ENCODE data around the gene SPC24. TPM values are rescaled to one million over a fixed set of nuclear protein-coding genes. Genes with fewer than 3 reads are reported as not detected.

Gene SPC24
- total and polyA plus RNA-seq, 2 donors (not counting 1 experiment from before 2014, with no cell fraction given): 0.12 to 0.15 TPM

DNA sequence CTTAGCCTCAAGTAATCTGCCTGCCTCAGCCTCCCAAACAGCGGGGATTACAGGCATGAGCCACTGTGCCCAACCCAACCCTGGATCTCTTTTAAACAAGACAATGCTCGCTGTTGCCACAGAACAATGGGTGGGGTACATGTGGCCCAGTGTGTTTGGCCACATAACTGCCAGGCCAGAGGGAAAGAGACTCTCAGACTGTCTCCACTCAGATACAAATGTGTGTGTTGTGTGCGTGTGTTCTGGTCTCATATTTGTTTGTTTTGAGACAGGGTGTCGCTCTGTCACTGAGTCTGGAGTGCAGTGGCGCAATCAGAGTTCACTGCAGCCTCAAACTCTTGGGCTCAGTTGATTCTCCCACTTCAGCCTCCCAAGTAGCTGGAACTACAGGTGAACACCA lies 40.5 kb downstream of the SPC24 start:
- H3K9me3 Mint-ChIP-seq (ENCODE audit: insufficient read depth): no peaks in the 10 kb centered on the region
- ChIA-PET CTCF (interaction anchor here (1.2 kb wide), 1 partner anchor 11 kb away, joined by 3 read pairs; no protein-coding TSS in a partner anchor), POLR2A (no interaction called here)
- DNase-seq (no peak), ATAC-seq (ENCODE audit: low read depth) (no peak)
- H3K27ac Mint-ChIP-seq: no peak overlapping the region
- H3K27ac ChIP-seq (ENCODE audit: low read length in 2 of 2): no peak overlapping the region
- H3K79me2 ChIP-seq (ENCODE audit: control insufficient read depth, insufficient read depth, low read length): no peaks in the 10 kb centered on the region
- intact Hi-C loops (cut with micrococcal nuclease): no loop called here
- H3K4me3 ChIP-seq (ENCODE audit: control extremely low read depth in 1 of 5, extremely low read depth in 1 of 5, insufficient read depth in 1 of 5, low read depth in 2 of 5, low read length in 4 of 5): no peak overlapping the region
- no peaks in the 10 kb centered on the region for H4K20me1 ChIP-seq (ENCODE audit: control insufficient read depth, insufficient read depth, low read length, poor library complexity, severe bottlenecking)
- peaks cover 0 to 4% (median 0%) of the 10 kb centered on the region in 4 experiments for H3K27me3 ChIP-seq (replicated peaks in 1 of 4; ENCODE audit: control extremely low read depth in 1 of 4, control insufficient read depth in 3 of 4, insufficient read depth in 4 of 4, low read length in 3 of 4)
- H3K4me2 ChIP-seq (replicated peaks; ENCODE audit: low read depth, low read length, poor library complexity, severe bottlenecking): no peak overlapping the region
- WGBS (ENCODE audit: insufficient coverage): 100% methylated on average over 5 of the region's 5 CpGs
- no peaks in the 10 kb centered on the region for H3K4me1 ChIP-seq (ENCODE audit: control insufficient read depth in 2 of 2, insufficient read depth in 2 of 2, low read length in 2 of 2)
- H3K4me3 Mint-ChIP-seq: no peak overlapping the region
- H2AFZ ChIP-seq (ENCODE audit: insufficient read depth, low read depth, low read length, poor library complexity, severe bottlenecking): no peak overlapping the region
- H3K9me3 ChIP-seq (ENCODE audit: control extremely low read depth in 1 of 3, control insufficient read depth in 2 of 3, insufficient read depth in 1 of 3, low read length in 2 of 3): peaks cover 0 to 7% (median 0%) of the 10 kb centered on the region in 3 donors
- peaks cover 0 to 2% of the 10 kb centered on the region in 2 experiments for H3K36me3 ChIP-seq (replicated peaks in 1 of 2; ENCODE audit: control extremely low read depth in 1 of 2, control insufficient read depth in 1 of 2, extremely low read depth in 1 of 2, insufficient read depth in 2 of 2, low read length in 1 of 2)
- no peaks in the 10 kb centered on the region for H3K4me1 Mint-ChIP-seq
- no peak for TF ChIP-seq EZH2 (IDR thresholded peaks at IDR 0.05; ENCODE audit: borderline replicate concordance, insufficient read depth, low read depth, low read length, poor library complexity, severe bottlenecking)
- TF ChIP-seq, protein P1, sequence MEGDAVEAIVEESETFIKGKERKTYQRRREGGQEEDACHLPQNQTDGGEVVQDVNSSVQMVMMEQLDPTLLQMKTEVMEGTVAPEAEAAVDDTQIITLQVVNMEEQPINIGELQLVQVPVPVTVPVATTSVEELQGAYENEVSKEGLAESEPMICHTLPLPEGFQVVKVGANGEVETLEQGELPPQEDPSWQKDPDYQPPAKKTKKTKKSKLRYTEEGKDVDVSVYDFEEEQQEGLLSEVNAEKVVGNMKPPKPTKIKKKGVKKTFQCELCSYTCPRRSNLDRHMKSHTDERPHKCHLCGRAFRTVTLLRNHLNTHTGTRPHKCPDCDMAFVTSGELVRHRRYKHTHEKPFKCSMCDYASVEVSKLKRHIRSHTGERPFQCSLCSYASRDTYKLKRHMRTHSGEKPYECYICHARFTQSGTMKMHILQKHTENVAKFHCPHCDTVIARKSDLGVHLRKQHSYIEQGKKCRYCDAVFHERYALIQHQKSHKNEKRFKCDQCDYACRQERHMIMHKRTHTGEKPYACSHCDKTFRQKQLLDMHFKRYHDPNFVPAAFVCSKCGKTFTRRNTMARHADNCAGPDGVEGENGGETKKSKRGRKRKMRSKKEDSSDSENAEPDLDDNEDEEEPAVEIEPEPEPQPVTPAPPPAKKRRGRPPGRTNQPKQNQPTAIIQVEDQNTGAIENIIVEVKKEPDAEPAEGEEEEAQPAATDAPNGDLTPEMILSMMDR (IDR thresholded peaks at IDR 0.05): no peak
- no peak overlapping the region for H3K9ac ChIP-seq (ENCODE audit: low read length)
- H3K27me3 Mint-ChIP-seq: no peaks in the 10 kb centered on the region

DNA sequence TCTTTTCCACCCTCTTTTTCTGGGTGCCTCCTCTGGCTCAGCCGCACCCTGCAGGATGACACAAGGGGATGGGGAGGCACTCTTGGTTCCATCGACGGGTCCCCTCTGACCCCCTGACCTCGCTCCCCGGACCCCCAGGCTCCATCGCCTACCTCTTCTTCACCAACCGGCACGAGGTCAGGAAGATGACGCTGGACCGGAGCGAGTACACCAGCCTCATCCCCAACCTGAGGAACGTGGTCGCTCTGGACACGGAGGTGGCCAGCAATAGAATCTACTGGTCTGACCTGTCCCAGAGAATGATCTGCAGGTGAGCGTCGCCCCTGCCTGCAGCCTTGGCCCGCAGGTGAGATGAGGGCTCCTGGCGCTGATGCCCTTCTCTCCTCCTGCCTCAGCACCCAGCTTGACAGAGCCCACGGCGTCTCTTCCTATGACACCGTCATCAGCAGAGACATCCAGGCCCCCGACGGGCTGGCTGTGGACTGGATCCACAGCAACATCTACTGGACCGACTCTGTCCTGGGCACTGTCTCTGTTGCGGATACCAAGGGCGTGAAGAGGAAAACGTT lies 42.4 kb downstream of the SPC24 start:
- Histone ChIP-seq H3K4me3 (ENCODE audit: control extremely low read depth in 1 of 5, extremely low read depth in 1 of 5, insufficient read depth in 1 of 5, low read depth in 2 of 5, low read length in 4 of 5) (no peak overlapping the region), H3K27me3 (replicated peaks in 1 of 4; ENCODE audit: control extremely low read depth in 1 of 4, control insufficient read depth in 3 of 4, insufficient read depth in 4 of 4, low read length in 3 of 4) (peaks cover 0 to 4% (median 0%) of the 10 kb centered on the region in 4 experiments), H2AFZ (ENCODE audit: insufficient read depth, low read depth, low read length, poor library complexity, severe bottlenecking) (no peak overlapping the region), H3K4me1 (ENCODE audit: control insufficient read depth in 2 of 2, insufficient read depth in 2 of 2, low read length in 2 of 2) (no peaks in the 10 kb centered on the region), H3K27ac (ENCODE audit: low read length in 2 of 2) (no peak overlapping the region), H4K20me1 (ENCODE audit: control insufficient read depth, insufficient read depth, low read length, poor library complexity, severe bottlenecking) (no peaks in the 10 kb centered on the region), H3K9me3 (ENCODE audit: control extremely low read depth in 1 of 3, control insufficient read depth in 2 of 3, insufficient read depth in 1 of 3, low read length in 2 of 3) (peaks cover 0 to 7% (median 0%) of the 10 kb centered on the region in 3 donors), H3K4me2 (replicated peaks; ENCODE audit: low read depth, low read length, poor library complexity, severe bottlenecking) (no peak overlapping the region), H3K9ac (ENCODE audit: low read length) (no peak overlapping the region), H3K36me3 (replicated peaks in 1 of 2; ENCODE audit: control extremely low read depth in 1 of 2, control insufficient read depth in 1 of 2, extremely low read depth in 1 of 2, insufficient read depth in 2 of 2, low read length in 1 of 2) (peaks cover 0 to 2% of the 10 kb centered on the region in 2 experiments), H3K79me2 (ENCODE audit: control insufficient read depth, insufficient read depth, low read length) (no peaks in the 10 kb centered on the region)
- CTCF ChIA-PET: interaction anchor here (1.2 to 1.7 kb wide), 2 partner anchors 13 to 78 kb away, joined by 4 to 6 read pairs; no protein-coding TSS in a partner anchor
- H3K9me3 Mint-ChIP-seq (ENCODE audit: insufficient read depth): no peaks in the 10 kb centered on the region
- 97% methylated on average over 27 of the region's 27 CpGs for WGBS (ENCODE audit: insufficient coverage)
- no peak for DNase-seq
- no peaks in the 10 kb centered on the region for H3K27me3 Mint-ChIP-seq
- ATAC-seq (ENCODE audit: low read depth): no peak
- intact Hi-C loops (cut with micrococcal nuclease): no loop called here
- POLR2A ChIA-PET: no interaction called here
- no peaks in the 10 kb centered on the region for H3K4me1 Mint-ChIP-seq
- no peak overlapping the region for H3K27ac Mint-ChIP-seq
- H3K4me3 Mint-ChIP-seq: no peak overlapping the region
- TF ChIP-seq, protein P1 (IDR thresholded peaks at IDR 0.05): no peak
- no peak for TF ChIP-seq EZH2 (IDR thresholded peaks at IDR 0.05; ENCODE audit: borderline replicate concordance, insufficient read depth, low read depth, low read length, poor library complexity, severe bottlenecking)

Data from B cell (primary cell).